GM12891 (cell line): Measurements from ENCODE around the gene NKX2-4.
"Not testable (repeated sequence)": the region's sequence is repeated elsewhere in the genome, so short reads cannot be mapped to it uniquely, and the experiment has no call there.

ENCODE experiments used
- DNase-seq: peaks from one replicate; pipeline ENCODE4 v3.0.0; 2011; ENCODE audit warnings: low spot score; ENCODE audit not compliant: insufficient read length
- FAIRE-seq: peaks from 2 replicates; lab custom pipeline; 2011; peaks lifted over from hg19 to GRCh38; lab: Jason Lieb, UNC
- PAX5 ChIP-seq: IDR thresholded peaks from 2 replicates; pipeline ENCODE4 v1.6.1; 2011; ENCODE audit warnings: low read length, moderate library complexity, mild to moderate bottlenecking; ENCODE audit not compliant: insufficient read depth, severe bottlenecking
- POLR2A ChIP-seq: IDR thresholded peaks from 2 replicates; pipeline ENCODE4 v1.6.1; 2011; ENCODE audit warnings: low read depth, low read length, control low read depth
- POLR2AphosphoS5 ChIP-seq: IDR thresholded peaks from 2 replicates; pipeline ENCODE4 v1.6.1; 2011; ENCODE audit warnings: low read depth, low read length, control low read depth
- POU2F2 ChIP-seq: IDR thresholded peaks from 2 replicates; pipeline ENCODE4 v1.6.1; 2011; ENCODE audit warnings: low read depth, mild to moderate bottlenecking, control low read depth, low read length, moderate library complexity
- SPI1 ChIP-seq: IDR thresholded peaks from 2 replicates; pipeline ENCODE4 v1.6.1; 2011; ENCODE audit warnings: low read depth, low read length, control low read depth
- TAF1 ChIP-seq: IDR thresholded peaks from 2 replicates; pipeline ENCODE4 v1.6.1; 2011; ENCODE audit warnings: low read depth, low read length, control low read depth

Gene NKX2-4

GRCh38 chr20:21381619-21382018, 15.7 kb downstream of the NKX2-4 start:
- TF ChIP-seq POLR2AphosphoS5 (no peak), TAF1 (no peak), PAX5 (no peak), SPI1 (no peak), POU2F2 (no peak), POLR2A (no peak)
- DNase-seq (no peak), FAIRE-seq (no peak)

GRCh38 chr20:21380711-21381110, 16.6 kb downstream of the NKX2-4 start:
- TF ChIP-seq POLR2A = no peak
- no peak for FAIRE-seq

GRCh38 chr20:21378259-21378658, 19.1 kb downstream of the NKX2-4 start:
- no peak for TF ChIP-seq POLR2A
- no peak for TF ChIP-seq POLR2AphosphoS5
- TF ChIP-seq POU2F2 = no peak
- no peak for TF ChIP-seq SPI1
- TF ChIP-seq PAX5 = no peak

More at GRCh38 chr20:21380711-21381110, 16.6 kb downstream of the NKX2-4 start:
- DNase-seq = no peak

GRCh38 chr20:21377701-21378100, 19.6 kb downstream of the NKX2-4 start:
- FAIRE-seq (no peak), DNase-seq (no peak)
- TF ChIP-seq POLR2AphosphoS5 (no peak), PAX5 (no peak), TAF1 (no peak)

More at GRCh38 chr20:21378259-21378658, 19.1 kb downstream of the NKX2-4 start:
- DNase-seq (no peak), FAIRE-seq (no peak)

GRCh38 chr20:21376626-21377025, 20.7 kb downstream of the NKX2-4 start:
- DNase-seq (no peak), FAIRE-seq (no peak)
- TF ChIP-seq PAX5 (no peak), POLR2A (no peak), TAF1 (no peak), SPI1 (no peak), POLR2AphosphoS5 (no peak), POU2F2 (no peak)

- no peak for FAIRE-seq
- DNase-seq = no peak
- TF ChIP-seq SPI1 (no peak), TAF1 (no peak), POU2F2 (no peak), POLR2AphosphoS5 (no peak), PAX5 (no peak), POLR2A (no peak)
Measured at GRCh38 chr20:21373436-21373835, 23.9 kb downstream of the NKX2-4 start.

GRCh38 chr20:21372016-21372415, 25.3 kb downstream of the NKX2-4 start:
- no peak for TF ChIP-seq POU2F2
- no peak for TF ChIP-seq POLR2A
- no peak for TF ChIP-seq PAX5
- TF ChIP-seq POLR2AphosphoS5 = no peak
- TF ChIP-seq SPI1 = no peak
- TF ChIP-seq TAF1 = no peak
- no peak for DNase-seq
- no peak for FAIRE-seq

GRCh38 chr20:21371193-21371592, 26.1 kb downstream of the NKX2-4 start:
- DNase-seq = no peak
- TF ChIP-seq POLR2AphosphoS5 = no peak
- no peak for TF ChIP-seq POLR2A
- TF ChIP-seq TAF1 = no peak
- no peak for TF ChIP-seq POU2F2
- no peak for TF ChIP-seq SPI1
- TF ChIP-seq PAX5 = no peak
- FAIRE-seq = no peak

- TF ChIP-seq PAX5 (no peak), TAF1 (no peak), POLR2AphosphoS5 (no peak), SPI1 (no peak), POLR2A (no peak), POU2F2 (no peak)
- no peak for FAIRE-seq
- DNase-seq = no peak
Measured at GRCh38 chr20:21368791-21369190, 28.5 kb downstream of the NKX2-4 start.

- DNase-seq, FAIRE-seq: not testable (repeated sequence)
Measured at GRCh38 chr20:21366273-21366672, 31.1 kb downstream of the NKX2-4 start.

GRCh38 chr20:21365771-21366170, 31.6 kb downstream of the NKX2-4 start:
- FAIRE-seq (no peak), DNase-seq (no peak)
- TF ChIP-seq POLR2A (no peak), POU2F2 (no peak), TAF1 (no peak), PAX5 (no peak)
